Adrenal gland (tissue), 19 donors: ENCODE results near the gene CHD1L. TPM values are rescaled to one million over a fixed set of nuclear protein-coding genes. Genes with fewer than 3 reads are reported as not detected.
"Not testable (repeated sequence)": the region's sequence is repeated elsewhere in the genome, so short reads cannot be mapped to it uniquely, and the experiment has no call there.

Experiments used
- DNase-seq, 7 donors: peaks; one replicate each; pipeline ENCODE4 v3.0.0-alpha.2; 2019 to 2020
- H3K27ac ChIP-seq, 5 donors: fragments of 200-600 bp; sonication (generic) in 4 of 5; 1 replicate in 3 of 5; 2 replicates in 2 of 5; pipeline versions ENCODE4 v1.5.1 to v1.8.0; 2016 to 2020; ENCODE audit warnings: mild to moderate bottlenecking in 1 of 5
- H3K27me3 ChIP-seq: fragments of 200-600 bp; 2 replicates; pipeline ENCODE4 v1.8.0; 2021
- H3K36me3 ChIP-seq, 2 donors: fragments of 200-600 bp; replicated peaks in 1 of 2; 1 replicate in 1 of 2; 2 replicates in 1 of 2; pipeline versions ENCODE4 v1.5.1 to v1.8.0; 2018 to 2022
- H3K4me1 ChIP-seq, 2 donors: fragments of 200-600 bp; replicated peaks in 1 of 2; 1 replicate in 1 of 2; 2 replicates in 1 of 2; pipeline versions ENCODE4 v1.5.1 to v1.8.0; 2018 to 2021
- H3K4me3 ChIP-seq, 4 donors: fragments of 200-600 bp; sonication (generic) in 3 of 4; one replicate each; pipeline ENCODE4 v1.5.1; 2016 to 2018
- H3K9me3 ChIP-seq, 3 donors: fragments of 200-600 bp; sonication (generic) in 1 of 3; replicated peaks in 1 of 3; 1 replicate in 2 of 3; 2 replicates in 1 of 3; pipeline versions ENCODE4 v1.5.1 to v1.8.0; 2016 to 2021
- CTCF ChIP-seq, 6 experiments: fragments of 450-650 bp in 4 of 6; fragments of 200-600 bp in 2 of 6; sonication (generic) in 1 of 6; IDR thresholded peaks; 1 replicate in 5 of 6; 2 replicates in 1 of 6; pipeline versions ENCODE4 v1.5.1 to v1.8.0; 2016 to 2021; ENCODE audit warnings: antibody characterized with exemption in 6 of 6, mild to moderate bottlenecking in 2 of 6, moderate library complexity in 1 of 6
- POLR2A ChIP-seq, 2 donors: fragments of 450-650 bp; IDR thresholded peaks; one replicate each; pipeline ENCODE4 v1.6.1; 2017; ENCODE audit warnings: antibody characterized with exemption in 2 of 2, mild to moderate bottlenecking in 2 of 2, moderate library complexity in 1 of 2
- WGBS, 4 donors: extraction: QIAGEN DNeasy Blood & Tissue Kit in 2 of 4; methylation state at CpG; one replicate each; pipeline versions ENCODE4 v1.1.5 to v1.1.7; 2013 to 2017; 5-methylcytosine and 5-hydroxymethylcytosine counted together
- intact Hi-C, 2 donors: fragments of 100-400 bp; cut with DNase I; formaldehyde crosslinking; loops; one replicate each; pipeline versions ENCODE4 v1.14.1 to v1.15.0; 2022 to 2023
- long read RNA-seq, 10 donors: library from polyadenylated mRNA in 3 of 10; unstranded in 2 of 10; stranded (forward) in 1 of 10; transcript quantifications; one replicate each; pipeline ENCODE4 v2.0.0 and lab custom pipeline, GENCODE V29; 2021 to 2026
- polyA plus RNA-seq, 3 donors: library from polyadenylated mRNA; stranded (reverse); fragments of 200-250 nt in 2 of 3; fragments of 350-450 nt in 1 of 3; fragmentation: Illumina TruSeq in 1 of 3; extraction: RNeasy Lipid Tissue Mini Kit (QIAGEN cat#74804) in 1 of 3; gene quantifications; one replicate each; pipeline ENCODE4 v1.2.3, GENCODE V29; 2013 to 2014
- total RNA-seq, 9 donors: library from RNA; depleted of rRNA in 4 of 9; stranded (reverse); fragments of >200 nt in 4 of 9; fragments of 120-200 nt in 1 of 9; fragmentation: NEBNext Ultra II Directional in 1 of 9; extraction: Animal tissue kit (Norgen Biotek cat#: 25700) in 1 of 9; gene quantifications; one replicate each; pipeline versions ENCODE4 v1.1.0 to v1.2.4, GENCODE V29; 2013 to 2023
- donor health status: healthy with polysubstance abuse.
- donor health status: Bipolar disorder and iron deficiency.
- donor health status: DM: yes; HTN: yes; CAD: no.
- donor health status: DM: no; HTN: no; CAD: no.
- donor health status: DM: no; HTN: no; CAD: no.
- donor health status: DM: yes; HTN: yes; CAD: no.

Gene CHD1L
- total RNA-seq (10 to 100 TPM; 11.8 to 28.9 (median 22.5) TPM), polyA plus RNA-seq (10 to 100 TPM; 20.2 to 28.3 (median 24.2) TPM)
- long read RNA-seq, donor 1: 0 reads
- long read RNA-seq, donor 2: 0 reads
- long read RNA-seq, donor 3, partial matches to known transcripts: 0 of 1 reads
- long read RNA-seq, donor 3, other reads (novel, unspliced or antisense): 0 of 1 reads
- long read RNA-seq, donor 4, partial matches to known transcripts: 5 of 10 reads
- long read RNA-seq, donor 4, other reads (novel, unspliced or antisense): 1 of 10 reads
- long read RNA-seq, donor 5, transcript CHD1L-202 (23 exons, 2,967 nt): major isoform, 57 of 79 reads
- long read RNA-seq, donor 5, partial matches to known transcripts: 4 of 79 reads
- long read RNA-seq, donor 5, other reads (novel, unspliced or antisense): 15 of 79 reads
- long read RNA-seq, donor 6, partial matches to known transcripts: 1 of 6 reads
- long read RNA-seq, donor 6, other reads (novel, unspliced or antisense): 1 of 6 reads
- long read RNA-seq, donor 7, partial matches to known transcripts: 0 of 4 reads
- long read RNA-seq, donor 7, other reads (novel, unspliced or antisense): 0 of 4 reads
- long read RNA-seq, donor 8, partial matches to known transcripts: 0 of 1 reads
- long read RNA-seq, donor 8, other reads (novel, unspliced or antisense): 0 of 1 reads
- long read RNA-seq, donor 9, partial matches to known transcripts: 0 of 1 reads
- long read RNA-seq, donor 9, other reads (novel, unspliced or antisense): 0 of 1 reads
- long read RNA-seq, donor 10: 0 reads

GRCh38 chr1:147242449-147243227, at the start of gene CHD1L:
Gene CHD1L, plus strand, starts transcription at chr1:147242684. Its CDS starts 20 bp downstream, at chr1:147242704.
- H3K27me3 ChIP-seq: no peaks in the 10 kb centered on the region
- no peaks in the 10 kb centered on the region for H3K36me3 ChIP-seq
- TF ChIP-seq CTCF (IDR thresholded peaks at IDR 0.05) (peak; percentile 52 to 98 (median 84)), POLR2A (IDR thresholded peaks at IDR 0.05) (peak in 1 of 2 donors; percentile 72)
- peak within 1 kb of the TSS; percentile 58 to 96 (median 90) for H3K27ac ChIP-seq
- H3K9me3 ChIP-seq: no peaks in the 10 kb centered on the region
- H3K4me1 ChIP-seq: peaks cover 0 to 25% of the 10 kb centered on the region in 2 donors
- H3K4me3 ChIP-seq: peak within 1 kb of the TSS; percentile 36 to 93 (median 77)
- DNase-seq: peak; percentile 95 to 98 (median 96)
- WGBS, 4 donors: 0% methylated on average over 7 to 82 of the region's 82 CpGs
- intact Hi-C loops: loop anchor here (2.0 to 5.0 kb wide), 2 partner anchors 70 kb away; partner anchors contain the start of gene PRKAB2 (in 2 of the 2)

- 76 to 95% (median 87%) methylated on average over 3 of the region's 3 CpGs for WGBS, 4 donors
- intact Hi-C loops, H3K4me1 ChIP-seq, H3K27me3 ChIP-seq, DNase-seq, H3K27ac ChIP-seq, H3K36me3 ChIP-seq, H3K9me3 ChIP-seq, H3K4me3 ChIP-seq: not testable (repeated sequence)
Observed at GRCh38 chr1:147197324-147197723, 45.2 kb upstream of the CHD1L start.

- intact Hi-C loops: no loop called here
- H3K27ac ChIP-seq: no peak overlapping the region
- no peaks in the 10 kb centered on the region for H3K27me3 ChIP-seq
- no peaks in the 10 kb centered on the region for H3K9me3 ChIP-seq
- TF ChIP-seq POLR2A (IDR thresholded peaks at IDR 0.05) (no peak), CTCF (IDR thresholded peaks at IDR 0.05) (no peak)
- peak in 2 of 7 donors; percentile 17 to 22 for DNase-seq
- no peaks in the 10 kb centered on the region for H3K4me1 ChIP-seq
- 54 to 64% (median 57%) methylated on average over 4 of the region's 4 CpGs for WGBS, 4 donors
- no peaks in the 10 kb centered on the region for H3K36me3 ChIP-seq
- no peak overlapping the region for H3K4me3 ChIP-seq
Observed at GRCh38 chr1:147201276-147201675, 41.2 kb upstream of the CHD1L start.

- Histone ChIP-seq H3K27ac (no peak overlapping the region), H3K27me3 (no peaks in the 10 kb centered on the region), H3K36me3 (no peaks in the 10 kb centered on the region), H3K4me1 (no peaks in the 10 kb centered on the region), H3K9me3 (no peaks in the 10 kb centered on the region), H3K4me3 (no peak overlapping the region)
- no peak for DNase-seq
- intact Hi-C loops: no loop called here
- TF ChIP-seq CTCF (IDR thresholded peaks at IDR 0.05): no peak
- TF ChIP-seq POLR2A (IDR thresholded peaks at IDR 0.05): no peak
- 94 to 97% (median 95%) methylated on average over 1 of the region's 1 CpG for WGBS, 4 donors
Observed at GRCh38 chr1:147201786-147202185, 40.7 kb upstream of the CHD1L start.
